Measurements from ENCODE around the gene CADPS. TPM values are rescaled to one million over a fixed set of nuclear protein-coding genes. Genes with fewer than 3 reads are reported as not detected.

Gene CADPS
- total RNA-seq, 2 experiments from 2014 or later: not detected

DNA sequence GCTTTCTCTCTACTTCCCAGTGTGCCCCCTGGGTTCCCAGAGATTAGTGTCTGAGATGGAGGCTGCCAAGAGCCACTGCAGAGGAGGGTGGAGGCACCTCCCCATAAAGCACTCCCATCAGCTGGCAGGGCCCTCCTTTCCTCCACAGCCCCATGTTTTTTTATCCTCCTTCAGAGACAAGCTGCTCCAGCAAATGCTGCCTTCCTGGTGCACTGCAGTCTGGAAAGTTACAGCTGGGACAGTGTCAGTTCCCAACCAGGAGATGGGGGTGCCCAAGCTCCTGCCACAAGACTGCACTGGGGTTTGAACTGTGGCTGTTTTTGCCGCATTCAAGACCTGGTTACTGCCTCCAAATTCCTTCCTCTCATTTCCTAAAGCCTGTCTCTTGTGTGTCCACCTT, 206.1 kb downstream of the CADPS start:
- Mint-ChIP-seq H3K36me3 (no peaks in the 10 kb centered on the region), H3K27me3 (peaks cover under 1% of the 10 kb centered on the region), H3K4me3 (no peak overlapping the region), H3K9me3 (no peaks in the 10 kb centered on the region), H3K4me1 (no peaks in the 10 kb centered on the region), H3K27ac (no peak overlapping the region)
- no peak for DNase-seq
- POLR2A ChIA-PET: no interaction called here
- ATAC-seq (ENCODE audit: low read depth): no peak

DNA sequence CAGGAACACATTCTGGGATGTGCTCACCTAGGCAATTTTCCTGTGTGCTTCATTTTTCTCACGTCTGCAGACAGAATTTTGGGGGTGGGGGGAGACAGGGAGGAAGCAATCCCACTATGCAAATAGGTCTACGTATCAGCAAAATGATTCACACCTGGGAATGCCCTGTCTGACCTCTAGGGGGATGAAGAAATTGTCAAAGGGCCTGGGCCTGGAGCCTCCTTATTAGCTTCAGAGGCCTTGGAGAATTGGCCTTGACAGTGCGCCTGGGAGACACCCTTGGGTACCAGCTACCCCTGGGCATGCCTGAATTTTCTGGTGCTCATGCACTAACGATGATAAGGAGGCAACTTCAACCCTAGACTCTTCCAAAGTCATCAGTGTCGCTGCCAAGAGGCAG, 207.5 kb downstream of the CADPS start:
- no peaks in the 10 kb centered on the region for H3K9me3 Mint-ChIP-seq
- ATAC-seq (ENCODE audit: low read depth) (no peak), DNase-seq (no peak)
- no peaks in the 10 kb centered on the region for H3K36me3 Mint-ChIP-seq
- H3K27ac Mint-ChIP-seq: no peak overlapping the region
- H3K27me3 Mint-ChIP-seq: no peaks in the 10 kb centered on the region
- H3K4me1 Mint-ChIP-seq: no peaks in the 10 kb centered on the region
- POLR2A ChIA-PET: no interaction called here
- no peak overlapping the region for H3K4me3 Mint-ChIP-seq

DNA sequence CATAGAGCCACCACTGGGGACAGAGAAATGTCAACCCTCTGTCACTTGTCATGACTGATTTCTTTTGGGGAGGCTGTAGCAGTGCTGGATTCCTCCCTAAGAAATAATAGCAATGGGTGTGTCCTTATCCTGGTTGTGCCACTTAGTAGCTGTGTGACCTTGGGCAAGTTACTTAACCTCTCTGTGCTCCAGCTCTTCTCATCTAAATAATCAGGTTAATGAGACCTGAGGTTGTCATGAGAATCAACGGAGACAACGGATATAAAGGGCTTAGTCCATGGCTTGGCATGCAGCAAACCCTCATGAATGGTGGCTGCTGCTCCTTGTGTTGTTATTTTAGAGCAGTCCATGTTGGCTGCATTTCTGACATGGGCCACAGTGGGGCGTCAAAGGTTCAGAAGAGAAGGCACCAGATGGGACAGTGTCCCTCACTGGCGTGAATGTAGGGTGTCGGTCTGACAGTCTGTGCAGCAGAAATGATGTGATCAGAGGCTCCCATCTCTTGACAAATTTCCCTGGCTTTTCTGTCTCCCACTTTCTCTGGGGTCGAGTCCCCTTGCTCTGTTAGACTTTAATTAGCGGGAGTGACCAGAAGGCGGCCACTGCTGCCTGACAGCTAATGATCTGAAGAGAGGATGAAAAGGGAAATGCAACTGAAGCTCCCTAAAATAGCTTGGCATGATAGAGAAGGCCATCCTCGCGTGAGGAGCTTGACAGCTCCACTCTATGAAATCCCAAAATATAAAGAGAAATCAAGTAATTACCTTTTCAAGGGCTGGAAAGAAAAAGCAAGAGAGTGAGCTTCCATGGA, 209.4 kb downstream of the CADPS start:
- H3K9me3 Mint-ChIP-seq: no peaks in the 10 kb centered on the region
- POLR2A ChIA-PET: no interaction called here
- no peak overlapping the region for H3K4me3 Mint-ChIP-seq
- no peaks in the 10 kb centered on the region for H3K36me3 Mint-ChIP-seq
- no peak overlapping the region for H3K27ac Mint-ChIP-seq
- ATAC-seq (ENCODE audit: low read depth) (no peak), DNase-seq (no peak)
- no peaks in the 10 kb centered on the region for H3K27me3 Mint-ChIP-seq
- H3K4me1 Mint-ChIP-seq: no peaks in the 10 kb centered on the region

GRCh38 chr3:62662677-62663076, 212.5 kb downstream of the CADPS start:
- POLR2A ChIA-PET: no interaction called here
- Mint-ChIP-seq H3K9me3 (no peaks in the 10 kb centered on the region), H3K27ac (no peak overlapping the region), H3K36me3 (no peaks in the 10 kb centered on the region), H3K4me1 (no peaks in the 10 kb centered on the region), H3K4me3 (no peak overlapping the region), H3K27me3 (no peaks in the 10 kb centered on the region)
- no peak for ATAC-seq (ENCODE audit: low read depth)
- DNase-seq: no peak

- Mint-ChIP-seq H3K9me3 (no peaks in the 10 kb centered on the region), H3K27me3 (no peaks in the 10 kb centered on the region), H3K36me3 (no peaks in the 10 kb centered on the region), H3K4me3 (no peak overlapping the region), H3K27ac (no peak overlapping the region), H3K4me1 (no peaks in the 10 kb centered on the region)
- no peak for DNase-seq
- POLR2A ChIA-PET: no interaction called here
- no peak for ATAC-seq (ENCODE audit: low read depth)
These were observed 215.6 kb downstream of the CADPS start for GRCh38 chr3:62659660-62660059.

DNA sequence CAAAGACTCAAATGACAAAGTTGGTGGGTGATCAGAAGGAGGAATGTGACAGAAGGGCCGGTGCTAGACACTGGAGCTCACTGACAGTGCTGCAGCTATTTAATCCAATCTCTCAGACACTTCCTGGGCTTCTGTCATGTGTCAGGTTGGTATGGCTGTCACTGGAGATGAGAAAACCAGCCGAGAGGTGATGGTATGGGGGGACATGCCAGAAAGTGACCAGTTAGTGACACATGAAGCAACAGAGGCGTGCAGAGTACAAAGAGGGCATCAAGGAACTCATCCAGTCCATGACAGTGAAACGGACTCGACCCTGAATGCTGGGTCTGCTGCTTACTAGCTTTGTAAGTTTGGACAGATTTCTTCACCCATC, 219.5 kb downstream of the CADPS start:
- Mint-ChIP-seq H3K36me3 (no peaks in the 10 kb centered on the region), H3K27me3 (no peaks in the 10 kb centered on the region), H3K4me3 (no peak overlapping the region), H3K9me3 (no peaks in the 10 kb centered on the region), H3K27ac (no peak overlapping the region), H3K4me1 (no peaks in the 10 kb centered on the region)
- ATAC-seq (ENCODE audit: low read depth) (no peak), DNase-seq (no peak)
- POLR2A ChIA-PET: no interaction called here

DNA sequence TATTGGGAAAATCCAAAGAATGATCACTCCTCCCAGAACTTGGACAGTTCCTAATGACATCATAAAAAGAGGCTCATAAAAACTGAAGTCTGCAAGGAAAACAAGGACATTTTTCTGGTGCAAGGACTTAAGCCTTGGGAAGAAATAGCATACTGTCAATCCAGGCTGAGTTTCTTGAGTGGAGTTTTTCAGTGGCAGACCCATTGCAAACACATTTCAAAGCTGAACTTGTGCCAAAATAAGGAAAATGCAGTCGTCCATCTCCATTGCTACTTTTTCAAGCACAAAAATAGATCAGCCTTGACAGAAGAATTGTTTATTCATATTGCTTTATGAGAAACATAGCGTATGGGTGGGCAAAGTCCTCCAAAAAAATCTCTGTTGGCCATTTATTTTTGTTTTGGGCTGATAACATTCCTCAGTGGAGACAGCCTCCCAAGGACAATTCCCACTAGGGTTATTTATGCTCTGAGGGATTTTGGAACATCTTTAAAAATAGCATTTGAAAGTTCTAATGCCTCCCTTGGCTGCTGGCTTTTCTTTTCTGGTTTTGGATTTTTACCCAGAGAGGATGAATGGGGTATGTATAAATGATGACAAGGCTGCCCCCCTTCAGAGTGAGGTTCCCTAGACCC, 220.0 kb downstream of the CADPS start:
- no peak for ATAC-seq (ENCODE audit: low read depth)
- Mint-ChIP-seq H3K36me3 (no peaks in the 10 kb centered on the region), H3K4me1 (no peaks in the 10 kb centered on the region), H3K4me3 (no peak overlapping the region), H3K9me3 (no peaks in the 10 kb centered on the region), H3K27ac (no peak overlapping the region), H3K27me3 (no peaks in the 10 kb centered on the region)
- POLR2A ChIA-PET: no interaction called here
- no peak for DNase-seq

GRCh38 chr3:62653796-62654195, 221.4 kb downstream of the CADPS start:
- Mint-ChIP-seq H3K4me3 (no peak overlapping the region), H3K9me3 (no peaks in the 10 kb centered on the region), H3K36me3 (no peaks in the 10 kb centered on the region), H3K4me1 (no peaks in the 10 kb centered on the region), H3K27me3 (no peaks in the 10 kb centered on the region), H3K27ac (no peak overlapping the region)
- ATAC-seq (ENCODE audit: low read depth) (no peak), DNase-seq (no peak)
- POLR2A ChIA-PET: no interaction called here

GRCh38 chr3:62647711-62648110, 227.5 kb downstream of the CADPS start:
- Mint-ChIP-seq H3K27ac (no peak overlapping the region), H3K4me1 (no peaks in the 10 kb centered on the region), H3K36me3 (no peaks in the 10 kb centered on the region), H3K4me3 (no peak overlapping the region), H3K27me3 (no peaks in the 10 kb centered on the region), H3K9me3 (no peaks in the 10 kb centered on the region)
- POLR2A ChIA-PET: no interaction called here
- DNase-seq: no peak
- ATAC-seq (ENCODE audit: low read depth): no peak

DNA sequence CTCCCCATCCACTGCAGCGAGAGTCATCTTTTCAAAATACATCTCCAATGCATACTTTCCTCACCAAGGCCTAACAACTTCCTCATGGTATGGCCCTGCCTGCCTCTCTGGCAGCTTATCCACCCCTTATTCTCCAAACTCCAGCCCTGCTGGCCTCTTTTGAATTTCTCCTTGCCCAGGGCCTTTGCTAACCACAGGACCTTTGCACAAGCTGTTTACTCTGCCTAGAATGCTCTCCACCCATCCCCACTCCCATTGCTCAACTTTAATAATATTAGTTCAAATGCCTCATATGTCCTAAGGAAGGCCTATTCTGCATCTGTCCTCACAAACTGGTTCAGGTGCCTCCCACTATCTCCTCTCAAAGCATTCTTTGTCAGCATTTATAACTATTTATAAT, 230.7 kb downstream of the CADPS start:
- Mint-ChIP-seq H3K27ac (no peak overlapping the region), H3K27me3 (no peaks in the 10 kb centered on the region), H3K9me3 (no peaks in the 10 kb centered on the region), H3K4me3 (no peak overlapping the region), H3K4me1 (no peaks in the 10 kb centered on the region), H3K36me3 (no peaks in the 10 kb centered on the region)
- DNase-seq (no peak), ATAC-seq (ENCODE audit: low read depth) (no peak)
- POLR2A ChIA-PET: no interaction called here

GRCh38 chr3:62638316-62638715, 236.9 kb downstream of the CADPS start:
- Mint-ChIP-seq H3K27me3 (no peaks in the 10 kb centered on the region), H3K9me3 (no peaks in the 10 kb centered on the region), H3K36me3 (no peaks in the 10 kb centered on the region), H3K4me3 (no peak overlapping the region), H3K4me1 (no peaks in the 10 kb centered on the region), H3K27ac (no peak overlapping the region)
- no peak for DNase-seq
- POLR2A ChIA-PET: no interaction called here
- no peak for ATAC-seq (ENCODE audit: low read depth)

GRCh38 chr3:62636235-62636826, 238.9 kb downstream of the CADPS start:
- Mint-ChIP-seq H3K9me3 (no peaks in the 10 kb centered on the region), H3K4me1 (no peaks in the 10 kb centered on the region), H3K4me3 (no peak overlapping the region), H3K27ac (no peak overlapping the region), H3K36me3 (no peaks in the 10 kb centered on the region), H3K27me3 (no peaks in the 10 kb centered on the region)
- ATAC-seq (ENCODE audit: low read depth) (no peak), DNase-seq (no peak)
- POLR2A ChIA-PET: no interaction called here

- DNase-seq: no peak
These were observed 242.5 kb downstream of the CADPS start for GRCh38 chr3:62632510-62633294.

GRCh38 chr3:62631488-62631887, 243.7 kb downstream of the CADPS start:
- no peaks in the 10 kb centered on the region for H3K4me1 Mint-ChIP-seq
- DNase-seq: no peak

More at GRCh38 chr3:62632510-62633294, 242.5 kb downstream of the CADPS start:
- Mint-ChIP-seq H3K9me3 (no peaks in the 10 kb centered on the region), H3K36me3 (no peaks in the 10 kb centered on the region), H3K27ac (no peak overlapping the region), H3K4me1 (no peaks in the 10 kb centered on the region), H3K27me3 (peaks cover under 1% of the 10 kb centered on the region), H3K4me3 (no peak overlapping the region)
- POLR2A ChIA-PET: no interaction called here
- no peak for ATAC-seq (ENCODE audit: low read depth)

More at GRCh38 chr3:62631488-62631887, 243.7 kb downstream of the CADPS start:
- Mint-ChIP-seq H3K9me3 (no peaks in the 10 kb centered on the region), H3K27ac (no peak overlapping the region), H3K27me3 (peaks cover 2% of the 10 kb centered on the region), H3K36me3 (no peaks in the 10 kb centered on the region), H3K4me3 (no peak overlapping the region)
- ATAC-seq (ENCODE audit: low read depth): no peak
- POLR2A ChIA-PET: no interaction called here

Measured in activated naive CD8-positive, alpha-beta T cell treated with anti-CD3 and anti-CD28 coated beads, Interleukin-2, amount 10 ng/mL, durations not matched to agents 7 days and 5 days (primary cell).